Panc1 (cell line): ENCODE results near the gene TLR3. TPM values are rescaled to one million over a fixed set of nuclear protein-coding genes. Genes with fewer than 3 reads are reported as not detected.

ENCODE experiments used
- ATAC-seq: fragments of 200-7000 bp; cut with Tn5 transposase; 2 replicates; pipeline ENCODE4 v1.9.1; 2020; ENCODE audit warnings: mild to moderate bottlenecking, moderate library complexity
- BruUV-seq: library from RNA; stranded (reverse); fragments of 400-500 nt; replicated peaks from 2 replicates; lab custom pipeline; 2021; lab: Mats Ljungman, UMichigan
- CTCF ChIA-PET: fragments of 300-600 bp; sonication (Branson Sonifier 250); formaldehyde crosslinking; loops from one replicate; lab custom pipeline; 2022; ENCODE audit warnings: antibody characterized with exemption; lab: Charles Lee
- POLR2A ChIA-PET: fragments of 300-600 bp; sonication (Branson Sonifier 250); formaldehyde crosslinking; loops from one replicate; lab custom pipeline; 2022; ENCODE audit warnings: antibody characterized with exemption; lab: Charles Lee
- DNase-seq: peaks from one replicate; pipeline ENCODE4 v3.0.0-alpha.2; 2010; ENCODE audit warnings: low read depth, low spot score
- H3K27ac ChIP-seq: 2 replicates; pipeline ENCODE4 v1.5.1; 2011; ENCODE audit warnings: mild to moderate bottlenecking, low read length, inconsistent platforms
- H3K27me3 ChIP-seq: fragments of 200-500 bp; sonication (Bioruptor generic); 2 replicates; pipeline ENCODE4 v1.6.0; 2014; ENCODE audit warnings: low read length, inconsistent platforms; ENCODE audit not compliant: control insufficient read depth, insufficient read depth
- H3K36me3 ChIP-seq: fragments of 200-500 bp; sonication (Bioruptor generic); 2 replicates; pipeline ENCODE4 v1.5.1; 2014; ENCODE audit warnings: inconsistent platforms, mild to moderate bottlenecking, low read length, moderate library complexity; ENCODE audit not compliant: control insufficient read depth, insufficient read depth
- H3K4me1 ChIP-seq: 2 replicates; pipeline ENCODE4 v1.5.1; 2011; ENCODE audit warnings: inconsistent platforms, mild to moderate bottlenecking, low read length, moderate library complexity; ENCODE audit not compliant: control insufficient read depth, insufficient read depth
- H3K4me3 ChIP-seq, 2 experiments: 2 replicates each; pipeline ENCODE4 v1.5.1; 2011 to 2012; ENCODE audit warnings: low read depth in 2 of 2, low read length in 2 of 2, mild to moderate bottlenecking in 2 of 2, inconsistent platforms in 1 of 2, moderate library complexity in 1 of 2
- H3K9me3 ChIP-seq: fragments of 200-500 bp; sonication (Bioruptor generic); 2 replicates; pipeline ENCODE4 v1.5.1; 2014; ENCODE audit warnings: low read depth, mild to moderate bottlenecking, inconsistent platforms, low read length, moderate library complexity; ENCODE audit not compliant: control insufficient read depth, insufficient read depth
- CTCF ChIP-seq: fragments of 450-650 bp; IDR thresholded peaks from 2 replicates; pipeline ENCODE4 v1.5.1; 2017; ENCODE audit warnings: mild to moderate bottlenecking
- POLR2AphosphoS5 ChIP-seq: IDR thresholded peaks from 2 replicates; pipeline ENCODE4 v1.6.1; 2012; ENCODE audit warnings: mild to moderate bottlenecking, low read depth, low read length, moderate library complexity
- REST ChIP-seq, 2 experiments: IDR thresholded peaks; 2 replicates each; pipeline ENCODE4 v1.6.1; 2011 to 2012; ENCODE audit warnings: low read depth in 2 of 2, control low read depth in 1 of 2, low read length in 1 of 2, mild to moderate bottlenecking in 1 of 2, moderate library complexity in 1 of 2; ENCODE audit not compliant: insufficient read depth in 1 of 2
- SIN3A ChIP-seq: IDR thresholded peaks from 2 replicates; pipeline ENCODE4 v1.6.1; 2012; ENCODE audit warnings: low read depth, mild to moderate bottlenecking, low read length, moderate library complexity, borderline replicate concordance; ENCODE audit not compliant: insufficient read depth
- TCF7L2 ChIP-seq: IDR thresholded peaks from 2 replicates; pipeline ENCODE4 v1.6.1; 2011; ENCODE audit warnings: mild to moderate bottlenecking, low read depth, low read length, inconsistent platforms
- in situ Hi-C: cut with HindIII; loops from 2 replicates; pipeline ENCODE4 v1.10.0; 2016; ENCODE audit warnings: low sequenced_read_pairs, low pct_unique_long_range_greater_than_20kb
- intact Hi-C: fragments of 100-400 bp; cut with micrococcal nuclease; formaldehyde crosslinking; loops from one replicate; pipeline ENCODE4 v1.10.0; 2022; ENCODE audit not compliant: unreplicated experiment
- total RNA-seq: library from RNA; stranded (reverse); gene quantifications from one replicate; pipeline ENCODE4 v1.2.1, GENCODE V29; 2021; ENCODE audit not compliant: unreplicated experiment

The TLR3 gene
- total RNA-seq, 1 experiment from 2014 or later, result 0.41 TPM

- no TSS peak for BruUV-seq
- H3K4me1 ChIP-seq, result peaks cover 4% of the 10 kb centered on the region; the same call in 1 of the 2 replicates
- ATAC-seq (no peak), DNase-seq (no peak)
- TF ChIP-seq TCF7L2, result no peak
- no peak for TF ChIP-seq SIN3A
- no peak for TF ChIP-seq CTCF
- no peak for TF ChIP-seq POLR2AphosphoS5
- TF ChIP-seq REST (IDR thresholded peaks at IDR 0.05; ENCODE audit: insufficient read depth in 1 of 2, low read depth in 2 of 2, low read length in 1 of 2), result no peak
- POLR2A ChIA-PET, result interaction anchor here (0.6 kb wide), 1 partner anchor 611 kb away, joined by 6 read pairs; no protein-coding TSS in a partner anchor
- no peaks in the 10 kb centered on the region for H3K9me3 ChIP-seq
- in situ Hi-C loops, result no loop called here
- H3K27me3 ChIP-seq, result no peaks in the 10 kb centered on the region
- no peak overlapping the region for H3K4me3 ChIP-seq
- H3K27ac ChIP-seq, result no peak overlapping the region
- intact Hi-C loops, result loop anchor here (5.0 kb wide), 1 partner anchor 395 kb away; no protein-coding TSS in a partner anchor
- CTCF ChIA-PET, result interaction anchor here (0.6 to 1.7 kb wide), 5 partner anchors 101 to 500 kb away, joined by 3 to 7 read pairs (median 4); no protein-coding TSS in a partner anchor
- no peaks in the 10 kb centered on the region for H3K36me3 ChIP-seq
Measured at GRCh38 chr4:186036976-186037581, 31.9 kb upstream of the TLR3 start.

- BruUV-seq, result no TSS peak
- peaks cover 4% of the 10 kb centered on the region; the same call in 1 of the 2 replicates for H3K4me1 ChIP-seq
- H3K27me3 ChIP-seq, result no peaks in the 10 kb centered on the region
- DNase-seq (peak; percentile 51), ATAC-seq (peak; percentile 87)
- no peak overlapping the region for H3K4me3 ChIP-seq
- H3K9me3 ChIP-seq, result no peaks in the 10 kb centered on the region
- TF ChIP-seq CTCF, result peak; percentile 68
- no peak for TF ChIP-seq REST (IDR thresholded peaks at IDR 0.05; ENCODE audit: insufficient read depth in 1 of 2, low read depth in 2 of 2, low read length in 1 of 2)
- intact Hi-C loops (loop anchor here (5.0 kb wide), 1 partner anchor 396 kb away; no protein-coding TSS in a partner anchor), in situ Hi-C loops (no loop called here)
- no peak overlapping the region for H3K27ac ChIP-seq
- POLR2A ChIA-PET, result interaction anchor here (0.6 kb wide), 1 partner anchor 611 kb away, joined by 6 read pairs; no protein-coding TSS in a partner anchor
- H3K36me3 ChIP-seq, result no peaks in the 10 kb centered on the region
- CTCF ChIA-PET, result interaction anchor here (0.6 to 1.7 kb wide), 5 partner anchors 232 to 501 kb away, joined by 3 to 7 read pairs (median 3); no protein-coding TSS in a partner anchor
Measured at GRCh38 chr4:186037692-186038658, 31.0 kb upstream of the TLR3 start.
